Gastroesophageal sphincter (tissue), 4 donors: ENCODE measurements around the gene PSMD2. TPM values are rescaled to one million over a fixed set of nuclear protein-coding genes. Genes with fewer than 3 reads are reported as not detected.

Experiments used
- ATAC-seq: fragments of 150-250 bp; one replicate; pipeline ENCODE4 v1.9.1; 2016; ENCODE audit warnings: mild to moderate bottlenecking, moderate library complexity
- H3K27ac ChIP-seq, 4 donors: fragments of 200-600 bp; sonication (generic) in 3 of 4; 1 replicate in 3 of 4; 2 replicates in 1 of 4; pipeline ENCODE4 v1.5.1; 2016 to 2019
- H3K27me3 ChIP-seq: fragments of 200-600 bp; sonication (generic); one replicate; pipeline ENCODE4 v1.5.1; 2019
- H3K36me3 ChIP-seq, 2 donors: fragments of 200-600 bp; sonication (generic); one replicate each; pipeline ENCODE4 v1.5.1; 2019; ENCODE audit warnings: control low read depth in 1 of 2
- H3K4me1 ChIP-seq, 3 donors: fragments of 200-600 bp; sonication (generic); 1 replicate in 2 of 3; 2 replicates in 1 of 3; pipeline ENCODE4 v1.5.1; 2016 to 2019; ENCODE audit warnings: control low read depth in 2 of 3
- H3K4me3 ChIP-seq, 2 donors: fragments of 200-600 bp; sonication (generic); one replicate each; pipeline ENCODE4 v1.5.1; 2019; ENCODE audit warnings: mild to moderate bottlenecking in 1 of 2, moderate library complexity in 1 of 2
- H3K9me3 ChIP-seq, 3 donors: fragments of 200-600 bp; sonication (generic); one replicate each; pipeline ENCODE4 v1.5.1; 2017 to 2019; ENCODE audit warnings: control low read depth in 2 of 3
- CTCF ChIP-seq, 4 experiments: fragments of 200-600 bp in 2 of 4; fragments of 450-650 bp in 2 of 4; sonication (generic) in 1 of 4; IDR thresholded peaks; one replicate each; pipeline ENCODE4 v1.5.1; 2017 to 2019; ENCODE audit warnings: antibody characterized with exemption in 4 of 4, mild to moderate bottlenecking in 2 of 4, moderate library complexity in 2 of 4
- EP300 ChIP-seq: sonication (generic); formaldehyde crosslinking; IDR thresholded peaks from one replicate; pipeline ENCODE4 v1.6.1; 2017; ENCODE audit warnings: antibody characterized with exemption, mild to moderate bottlenecking
- POLR2A ChIP-seq, 2 donors: fragments of 450-650 bp; IDR thresholded peaks; one replicate each; pipeline ENCODE4 v1.6.1; 2017; ENCODE audit warnings: antibody characterized with exemption in 2 of 2, mild to moderate bottlenecking in 2 of 2, moderate library complexity in 1 of 2
- POLR2AphosphoS5 ChIP-seq: sonication (generic); formaldehyde crosslinking; IDR thresholded peaks from one replicate; pipeline ENCODE4 v1.6.1; 2017; ENCODE audit warnings: antibody characterized with exemption
- WGBS, 2 donors: methylation state at CpG; one replicate each; pipeline ENCODE4 v1.1.5; 2018; ENCODE audit warnings: low coverage in 1 of 2; 5-methylcytosine and 5-hydroxymethylcytosine counted together
- total RNA-seq, 4 donors: library from RNA; depleted of rRNA; stranded (reverse); fragments of >200 nt; gene quantifications; one replicate each; pipeline ENCODE4 v1.1.0, GENCODE V29; 2016

Gene PSMD2
- total RNA-seq, 4 donors from 2014 or later = 225 to 365 (median 273) TPM

- H3K36me3 ChIP-seq = peaks cover 0 to 55% of the 10 kb centered on the region in 2 donors
- no peaks in the 10 kb centered on the region for H3K27me3 ChIP-seq
- WGBS, 2 donors = 57 to 94% methylated on average over 1 to 2 of the region's 5 CpGs
- no peak for TF ChIP-seq POLR2A (IDR thresholded peaks at IDR 0.05)
- TF ChIP-seq EP300 = no peak
- TF ChIP-seq CTCF (IDR thresholded peaks at IDR 0.05) = no peak
- no peak for TF ChIP-seq POLR2AphosphoS5
- H3K4me3 ChIP-seq = no peak overlapping the region
- ATAC-seq = no peak
- no peak overlapping the region for H3K27ac ChIP-seq
- H3K9me3 ChIP-seq = no peaks in the 10 kb centered on the region
- peaks cover 0 to 50% (median 20%) of the 10 kb centered on the region in 3 donors for H3K4me1 ChIP-seq
These were observed 44.3 kb downstream of the PSMD2 start for GRCh38 chr3:184343200-184343876.

- no peak for ATAC-seq
- Histone ChIP-seq H3K27me3 (no peaks in the 10 kb centered on the region), H3K9me3 (no peaks in the 10 kb centered on the region), H3K36me3 (peaks cover 0 to 55% of the 10 kb centered on the region in 2 donors), H3K4me3 (no peak overlapping the region), H3K27ac (peak overlapping the region in 3 of 4 donors; percentile 14 to 48 (median 45)), H3K4me1 (peaks cover 0 to 36% (median 7%) of the 10 kb centered on the region in 3 donors)
- TF ChIP-seq POLR2AphosphoS5 = no peak
- no peak for TF ChIP-seq EP300
- no peak for TF ChIP-seq CTCF (IDR thresholded peaks at IDR 0.05)
- no peak for TF ChIP-seq POLR2A (IDR thresholded peaks at IDR 0.05)
- 33 to 63% methylated on average over 1 to 3 of the region's 24 CpGs for WGBS, 2 donors
These were observed 45.7 kb downstream of the PSMD2 start for GRCh38 chr3:184344579-184345316.

- H3K27ac ChIP-seq = peak overlapping the region in 3 of 4 donors; percentile 14 to 48 (median 45)
- H3K4me3 ChIP-seq = no peak overlapping the region
- no peaks in the 10 kb centered on the region for H3K27me3 ChIP-seq
- no peaks in the 10 kb centered on the region for H3K9me3 ChIP-seq
- H3K36me3 ChIP-seq = peaks cover 0 to 55% of the 10 kb centered on the region in 2 donors
- peaks cover 0 to 35% (median 5%) of the 10 kb centered on the region in 3 donors for H3K4me1 ChIP-seq
- TF ChIP-seq POLR2A (IDR thresholded peaks at IDR 0.05) (no peak), POLR2AphosphoS5 (no peak), CTCF (IDR thresholded peaks at IDR 0.05) (peak in 3 of 4 experiments; percentile 30 to 40 (median 38))
- peak; percentile 76 for ATAC-seq
- WGBS, 2 donors = 28 to 45% methylated on average over 8 to 9 of the region's 14 CpGs
These were observed 46.5 kb downstream of the PSMD2 start for GRCh38 chr3:184345317-184346144.

- Histone ChIP-seq H3K4me3 (no peak overlapping the region), H3K27ac (no peak overlapping the region), H3K27me3 (no peaks in the 10 kb centered on the region), H3K36me3 (peaks cover 0 to 50% of the 10 kb centered on the region in 2 donors), H3K4me1 (peaks cover 0 to 32% (median 5%) of the 10 kb centered on the region in 3 donors), H3K9me3 (no peaks in the 10 kb centered on the region)
- 65 to 77% methylated on average over 2 to 15 of the region's 20 CpGs for WGBS, 2 donors
- no peak for ATAC-seq
- TF ChIP-seq POLR2A (IDR thresholded peaks at IDR 0.05) (no peak), EP300 (no peak), CTCF (IDR thresholded peaks at IDR 0.05) (no peak), POLR2AphosphoS5 (no peak)
These were observed 47.6 kb downstream of the PSMD2 start for GRCh38 chr3:184346480-184347190.
